ENCODE measurements around the gene C1S.

The C1S gene

GRCh38 chr12:7116196-7116595 lies 55.7 kb downstream of the C1S start:
- H3K27me3 Mint-ChIP-seq, result no peaks in the 10 kb centered on the region
- no peaks in the 10 kb centered on the region for H3K9me3 Mint-ChIP-seq
- no peak overlapping the region for H3K27ac Mint-ChIP-seq
- H3K4me1 Mint-ChIP-seq, result peaks cover 5% of the 10 kb centered on the region
- no peaks in the 10 kb centered on the region for H3K36me3 Mint-ChIP-seq
- no peak overlapping the region for H3K4me3 Mint-ChIP-seq

DNA sequence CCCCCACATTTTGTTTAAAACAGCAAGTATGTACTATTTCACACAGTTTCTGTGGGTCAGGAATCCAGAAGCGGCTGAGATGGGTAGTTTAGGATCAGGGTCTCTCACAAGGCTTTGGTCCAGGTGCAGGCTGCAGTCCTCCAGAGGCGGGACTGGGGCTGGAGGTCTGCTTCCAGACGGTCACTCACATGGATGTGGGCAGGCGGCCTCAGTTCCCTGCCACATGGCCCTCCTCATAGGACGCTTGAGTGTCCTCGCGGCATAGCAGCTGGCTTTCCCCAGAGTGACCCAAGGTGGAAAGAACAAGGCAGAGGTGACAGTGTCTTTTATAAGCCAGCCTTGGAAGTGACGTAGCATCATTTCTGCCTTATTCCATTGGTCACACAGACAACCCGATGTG lies 56.4 kb downstream of the C1S start:
- Mint-ChIP-seq H3K4me1 (peaks cover 5% of the 10 kb centered on the region), H3K9me3 (no peaks in the 10 kb centered on the region), H3K36me3 (peaks cover under 1% of the 10 kb centered on the region), H3K27ac (no peak overlapping the region), H3K27me3 (no peaks in the 10 kb centered on the region), H3K4me3 (no peak overlapping the region)

DNA sequence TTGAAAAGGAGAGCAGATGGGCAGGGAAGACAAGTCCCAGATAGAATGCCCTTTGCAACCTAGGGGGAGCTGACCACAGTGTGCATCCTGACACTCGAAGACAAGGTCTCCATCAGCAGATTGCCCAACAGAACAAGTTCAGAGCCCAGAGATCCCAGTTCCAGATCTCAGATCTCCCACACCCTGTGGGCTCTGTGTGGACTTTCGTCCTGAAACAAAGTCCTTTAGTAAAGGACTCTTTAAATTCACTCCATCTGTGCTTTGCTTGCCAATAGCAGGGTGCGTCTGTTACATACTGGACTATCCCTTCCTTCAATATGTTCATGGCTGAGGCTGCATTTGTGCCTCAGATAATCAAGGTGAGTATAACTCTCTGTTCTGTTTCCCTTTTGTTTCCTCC lies 57.2 kb downstream of the C1S start:
- H3K27ac Mint-ChIP-seq, result no peak overlapping the region
- H3K4me1 Mint-ChIP-seq, result peaks cover 5% of the 10 kb centered on the region
- H3K27me3 Mint-ChIP-seq, result no peaks in the 10 kb centered on the region
- H3K36me3 Mint-ChIP-seq, result peaks cover 2% of the 10 kb centered on the region
- H3K4me3 Mint-ChIP-seq, result no peak overlapping the region
- H3K9me3 Mint-ChIP-seq, result no peaks in the 10 kb centered on the region

DNA sequence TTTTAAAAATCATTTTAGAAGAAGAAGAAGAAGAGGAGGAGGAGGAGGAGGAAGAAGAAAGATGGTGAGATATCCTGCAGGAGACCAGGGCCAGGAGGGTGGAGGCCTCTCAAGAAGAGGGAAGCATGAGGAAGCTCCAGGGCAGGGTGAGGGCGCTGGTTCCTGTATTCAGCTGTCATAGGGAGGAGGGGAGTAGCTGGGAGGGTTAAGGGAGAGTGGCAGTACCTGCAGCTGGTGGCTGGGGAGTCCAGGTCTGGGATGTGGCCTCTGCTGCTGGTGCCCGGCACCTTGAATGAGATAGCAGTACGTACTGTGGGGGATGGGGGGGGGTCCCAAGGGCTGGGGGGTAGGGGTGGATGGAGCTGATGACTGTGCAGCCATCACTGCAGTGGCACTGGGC lies 58.4 kb downstream of the C1S start:
- Mint-ChIP-seq H3K27me3 (no peaks in the 10 kb centered on the region), H3K27ac (no peak overlapping the region), H3K36me3 (peaks cover 2% of the 10 kb centered on the region), H3K9me3 (no peaks in the 10 kb centered on the region), H3K4me3 (no peak overlapping the region), H3K4me1 (no peaks in the 10 kb centered on the region)

GRCh38 chr12:7120166-7120565 lies 59.6 kb downstream of the C1S start:
- no peaks in the 10 kb centered on the region for H3K27me3 Mint-ChIP-seq
- no peak overlapping the region for H3K27ac Mint-ChIP-seq
- H3K4me1 Mint-ChIP-seq, result no peaks in the 10 kb centered on the region
- H3K9me3 Mint-ChIP-seq, result no peaks in the 10 kb centered on the region
- peaks cover 2% of the 10 kb centered on the region for H3K36me3 Mint-ChIP-seq
- no peak overlapping the region for H3K4me3 Mint-ChIP-seq
